Measurements from ENCODE around the gene WASF2.
A peak's percentile ranks its signal among the peaks of the same experiment; 100 is the strongest.
"Not testable (repeated sequence)": the region's sequence is repeated elsewhere in the genome, so short reads cannot be mapped to it uniquely, and the experiment has no call there.

The WASF2 gene

GRCh38 chr1:27521336-27521831, 31.4 kb upstream of the WASF2 start:
- peak; percentile 25 for DNase-seq

GRCh38 chr1:27520651-27521050, 30.7 kb upstream of the WASF2 start:
- DNase-seq, result no peak

- DNase-seq, result no peak
Observed at GRCh38 chr1:27519331-27520258, 29.6 kb upstream of the WASF2 start.

DNA sequence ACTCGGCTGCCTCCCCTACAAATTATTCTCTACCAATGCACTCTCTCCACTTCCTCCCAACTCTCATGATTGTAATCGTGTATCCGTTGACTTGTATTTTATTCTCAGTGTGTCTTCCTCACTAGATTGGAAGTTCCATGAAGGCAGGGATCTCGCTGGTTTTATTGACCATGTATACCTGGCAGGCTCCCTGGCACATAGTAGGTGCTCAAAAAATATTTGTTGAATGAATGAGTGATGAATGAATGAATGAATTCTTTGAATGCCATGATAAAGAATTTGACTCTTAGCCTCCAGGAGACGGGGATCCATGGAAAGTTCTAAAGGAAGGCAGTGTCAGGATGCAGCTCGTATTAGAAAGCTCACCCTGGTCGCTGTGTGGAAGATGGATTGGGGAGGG, 28.8 kb upstream of the WASF2 start:
- no peak for DNase-seq

GRCh38 chr1:27517907-27518718, 28.1 kb upstream of the WASF2 start:
- no peak for DNase-seq

- no peak for DNase-seq
Observed at GRCh38 chr1:27517301-27517700, 27.3 kb upstream of the WASF2 start.

DNA sequence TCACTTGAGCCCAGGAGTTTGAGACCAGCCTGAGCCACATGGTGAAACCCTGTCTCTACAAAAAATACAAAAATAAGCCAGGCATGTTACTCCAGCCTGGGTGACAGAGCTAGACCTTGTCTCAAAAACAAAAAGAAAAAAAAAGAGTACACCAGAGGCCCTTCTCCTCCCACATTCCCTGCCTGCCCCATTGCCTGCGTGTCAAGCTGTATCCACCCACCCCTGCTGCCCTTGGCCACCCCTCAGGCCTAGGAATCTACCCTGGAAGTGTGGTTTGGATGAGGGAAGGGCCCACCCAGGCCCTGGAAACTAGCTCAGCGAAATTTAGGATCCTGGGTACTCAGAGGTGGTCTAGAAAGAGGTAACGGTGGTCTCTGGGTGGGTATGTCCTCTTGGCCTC, 25.7 kb upstream of the WASF2 start:
- DNase-seq, result no peak

GRCh38 chr1:27513958-27514357, 24.0 kb upstream of the WASF2 start:
- no peak for DNase-seq

DNA sequence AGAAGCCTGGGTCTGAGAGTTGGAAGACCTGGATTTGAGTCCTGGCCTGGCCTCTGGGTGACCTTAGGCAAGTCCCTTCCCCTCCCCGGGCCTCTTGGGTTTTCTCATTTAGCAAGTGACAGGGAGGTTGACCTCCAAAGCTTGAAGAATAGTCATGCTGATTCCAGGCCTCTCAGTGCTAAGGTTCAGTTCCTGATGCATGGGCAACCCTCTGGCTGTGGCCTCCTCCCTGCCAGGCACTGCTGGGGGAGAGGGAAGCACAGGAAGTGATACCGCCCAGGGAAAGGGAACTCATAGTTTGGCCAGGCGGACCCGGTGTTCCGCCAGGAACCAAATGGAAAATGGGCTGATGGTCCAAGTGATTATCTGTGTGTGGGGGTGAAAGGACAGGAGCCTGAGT, 23.6 kb upstream of the WASF2 start:
- DNase-seq, result no peak

GRCh38 chr1:27509127-27510080, 19.4 kb upstream of the WASF2 start:
- no peak for DNase-seq

DNA sequence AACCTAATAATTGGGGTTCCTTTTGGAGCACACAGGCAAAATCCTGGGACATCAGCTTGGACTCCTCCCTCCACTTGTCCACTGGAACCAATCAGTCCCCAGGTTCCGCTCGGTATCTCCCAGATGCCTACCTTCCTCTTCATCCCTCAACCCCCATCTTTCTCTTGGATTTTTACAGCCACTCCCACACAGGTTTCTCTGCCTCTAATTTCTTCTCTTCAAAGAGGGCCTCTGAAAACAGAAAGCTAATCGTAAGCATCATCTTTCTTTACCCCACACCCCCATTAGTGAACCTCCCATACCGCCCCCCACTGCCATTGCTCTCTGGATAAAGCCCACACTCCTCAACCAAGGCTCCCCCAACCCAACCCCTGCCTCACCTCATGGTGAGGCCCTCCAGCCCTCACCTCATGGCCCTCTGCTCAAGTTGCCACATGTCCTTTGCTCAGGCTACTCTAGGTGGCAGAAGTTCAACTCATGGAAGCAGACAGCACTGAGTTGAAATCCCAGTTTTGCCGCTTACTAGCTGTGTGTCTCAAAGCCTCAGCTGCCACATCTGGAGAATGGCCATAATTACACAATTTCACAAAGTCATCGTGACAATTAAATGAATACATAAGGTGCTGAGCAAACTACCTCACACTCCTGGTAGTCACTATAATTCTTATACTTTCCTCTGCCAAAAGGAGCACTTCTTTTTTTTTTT, 18.1 kb upstream of the WASF2 start:
- no peak for DNase-seq

DNA sequence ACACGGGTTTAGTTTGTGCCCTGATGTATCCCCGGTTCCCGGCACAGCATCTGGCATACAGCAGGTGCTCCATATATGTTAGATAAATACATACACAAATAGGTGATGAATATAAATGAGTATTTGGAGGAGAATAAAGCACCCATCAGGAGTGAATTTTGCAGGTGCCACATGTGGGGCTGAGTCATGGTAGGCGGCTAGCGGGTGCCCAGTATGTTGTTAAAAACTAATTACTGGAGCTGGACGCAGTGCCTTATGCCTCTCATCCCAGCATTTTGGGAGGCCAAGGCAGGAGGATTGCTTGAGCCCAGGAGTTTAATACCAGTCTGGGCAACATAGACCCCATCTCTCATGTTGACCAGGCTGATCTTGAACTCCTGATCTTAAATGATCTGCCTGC, 16.7 kb upstream of the WASF2 start:
- DNase-seq, result no peak

DNA sequence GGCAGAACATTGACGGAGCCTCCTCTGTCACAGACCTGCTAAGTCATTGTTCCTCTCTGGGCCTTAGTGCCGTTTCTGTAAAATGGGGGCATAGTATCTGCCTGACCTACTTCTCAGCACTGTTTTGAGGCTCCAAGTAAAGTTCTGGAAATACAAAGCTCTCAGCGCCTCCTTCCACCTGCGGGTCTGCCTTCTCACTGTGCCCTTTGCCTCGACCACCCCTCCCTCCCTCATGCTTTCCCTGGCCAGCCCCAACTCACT, 15.4 kb upstream of the WASF2 start:
- DNase-seq, result no peak

- DNase-seq, result no peak
Observed at GRCh38 chr1:27504588-27505419, 14.8 kb upstream of the WASF2 start.

DNA sequence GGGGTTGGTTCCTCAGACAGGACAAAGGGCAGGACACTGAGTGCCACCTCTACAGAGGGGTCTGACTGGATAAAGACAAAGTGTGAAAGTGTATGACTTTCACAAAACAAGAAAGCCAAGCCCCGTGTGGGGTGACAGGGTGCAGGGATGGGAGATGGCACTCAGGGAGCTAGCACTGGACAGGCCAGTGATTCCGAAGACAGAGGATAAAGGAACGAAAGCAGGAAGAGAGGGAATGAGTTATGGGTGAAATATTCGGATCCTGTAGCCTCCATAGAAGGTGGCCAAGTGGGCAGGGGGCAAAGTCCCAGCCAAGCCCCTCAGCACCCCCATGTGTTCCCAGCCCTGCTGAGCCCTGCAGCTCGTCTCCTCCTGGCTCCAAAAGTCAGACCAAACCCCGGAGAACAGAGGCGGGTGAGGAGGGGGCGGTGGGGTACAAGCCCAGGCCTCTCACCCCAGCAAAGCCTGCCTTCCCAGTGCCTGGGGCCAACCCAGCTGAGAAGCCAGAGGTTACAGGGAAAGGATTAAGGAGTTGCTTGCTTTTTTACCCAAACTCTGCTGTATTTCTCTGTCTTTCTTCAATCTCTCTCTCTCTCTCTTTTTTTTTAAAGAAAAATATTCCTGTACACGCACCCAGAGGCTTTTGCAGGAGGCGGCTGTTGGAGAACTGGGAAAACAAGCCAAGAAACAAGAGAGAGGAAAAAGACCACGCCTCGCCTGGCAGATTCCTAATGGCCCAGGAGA, 14.0 kb upstream of the WASF2 start:
- DNase-seq, result no peak

DNA sequence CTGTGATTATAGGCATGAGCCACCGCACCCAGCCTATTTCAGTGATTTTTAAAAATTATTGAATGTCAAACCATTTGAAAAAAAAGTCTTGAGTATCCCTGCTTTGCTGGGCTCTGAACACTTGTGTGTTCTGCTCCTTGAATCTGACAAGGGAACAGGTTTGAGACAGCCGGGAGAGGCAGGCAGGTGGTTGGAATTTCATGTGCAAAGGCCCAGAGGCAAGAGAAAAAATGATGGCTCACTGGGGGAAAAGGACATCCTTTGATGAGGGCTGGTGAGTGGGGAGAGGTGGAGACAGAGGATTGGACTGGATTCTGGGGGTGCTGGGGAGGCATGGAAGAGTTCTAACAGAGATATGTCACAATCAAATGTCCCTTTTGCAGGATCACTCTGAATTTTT, 13.1 kb upstream of the WASF2 start:
- DNase-seq, result no peak

GRCh38 chr1:27501159-27501558, 11.2 kb upstream of the WASF2 start:
- not testable (repeated sequence) for DNase-seq

DNA sequence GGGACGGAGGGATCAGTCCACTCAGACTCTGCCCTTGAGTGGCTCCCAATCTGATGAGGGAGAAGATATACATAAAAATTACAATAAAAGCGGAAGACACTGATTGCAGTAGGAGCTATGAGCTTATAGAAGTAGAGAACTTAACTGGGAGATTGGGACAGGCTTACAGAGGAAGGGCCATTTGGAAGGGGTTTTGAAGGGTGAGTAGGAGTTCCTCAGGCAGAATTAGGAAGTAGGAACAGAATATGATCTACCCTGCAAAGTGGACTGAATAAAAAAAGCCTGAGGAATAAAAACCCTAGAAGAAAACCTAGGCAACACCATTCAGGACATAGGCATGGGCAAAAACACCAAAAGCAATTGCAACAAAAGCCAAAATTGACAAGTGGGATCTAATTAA, 9.2 kb upstream of the WASF2 start:
- DNase-seq, result no peak

- no peak for DNase-seq
Observed at GRCh38 chr1:27496604-27497155, 6.7 kb upstream of the WASF2 start.

GRCh38 chr1:27492796-27493195, 2.8 kb upstream of the WASF2 start:
- no peak for DNase-seq

Measured in effector CD8-positive, alpha-beta T cell (primary cell).